H1 (cell line): ENCODE results near the gene PCBD1. TPM values are rescaled to one million over a fixed set of nuclear protein-coding genes. Genes with fewer than 3 reads are reported as not detected.

Experiments
- CTCF ChIA-PET: fragments of 300-600 bp; sonication (Branson Sonifier 250); formaldehyde crosslinking; loops from one replicate; lab custom pipeline; 2021; ENCODE audit not compliant: partially characterized antibody; lab: Charles Lee
- POLR2A ChIA-PET: fragments of 300-600 bp; sonication (Branson Sonifier 250); formaldehyde crosslinking; loops from one replicate; lab custom pipeline; 2021; ENCODE audit warnings: inconsistent platforms; ENCODE audit not compliant: partially characterized antibody; lab: Charles Lee
- DNase-seq, 2 experiments: peaks; one replicate each; pipeline versions ENCODE4 v3.0.0 to v3.0.0-alpha.2; 2010 to 2022; ENCODE audit warnings: low spot score in 2 of 2, low read depth in 1 of 2, mixed read lengths in 1 of 2
- FAIRE-seq: peaks from 2 replicates; lab custom pipeline; 2011; peaks lifted over from hg19 to GRCh38; lab: Jason Lieb, UNC
- H2AFZ ChIP-seq: 2 replicates; pipeline ENCODE4 v1.8.1; 2012; ENCODE audit warnings: low read length, inconsistent platforms
- H2AK5ac ChIP-seq: 2 replicates; pipeline ENCODE4 v1.6.1; 2013; ENCODE audit warnings: low read depth, low read length
- H2BK120ac ChIP-seq: replicated peaks from 2 replicates; pipeline ENCODE3; 2013; ENCODE audit warnings: low read depth, low read length, inconsistent platforms
- H2BK12ac ChIP-seq: 2 replicates; pipeline ENCODE4 v1.6.1; 2013; ENCODE audit warnings: low read depth, low read length
- H2BK15ac ChIP-seq: 2 replicates; pipeline ENCODE4 v1.6.1; 2013; ENCODE audit warnings: low read length
- H2BK20ac ChIP-seq: 2 replicates; pipeline ENCODE4 v1.6.1; 2013; ENCODE audit warnings: low read length
- H2BK5ac ChIP-seq: 2 replicates; pipeline ENCODE4 v1.6.1; 2013; ENCODE audit warnings: low read depth, low read length
- H3K14ac ChIP-seq: 2 replicates; pipeline ENCODE4 v1.6.1; 2013; ENCODE audit warnings: inconsistent platforms; ENCODE audit not compliant: insufficient read length
- H3K18ac ChIP-seq: 2 replicates; pipeline ENCODE4 v1.6.1; 2013; ENCODE audit warnings: low read length; ENCODE audit errors: extremely low read depth
- H3K23ac ChIP-seq: 2 replicates; pipeline ENCODE4 v1.6.1; 2013; ENCODE audit warnings: inconsistent platforms; ENCODE audit not compliant: insufficient read length
- H3K23me2 ChIP-seq: 2 replicates; pipeline ENCODE4 v1.6.1; 2013; ENCODE audit warnings: low read depth, low read length
- H3K27ac ChIP-seq: 2 replicates; pipeline ENCODE4 v1.6.1; 2011; ENCODE audit warnings: low read depth, low read length, inconsistent platforms
- H3K27me3 ChIP-seq, 4 experiments: replicated peaks in 1 of 4; 1 replicate in 1 of 4; 2 replicates in 3 of 4; pipeline versions ENCODE4 v1.6.1 to v1.8.1; 2011 to 2013; ENCODE audit warnings: low read length in 3 of 4, mild to moderate bottlenecking in 3 of 4, inconsistent platforms in 2 of 4, mixed read lengths in 2 of 4, moderate library complexity in 1 of 4; ENCODE audit not compliant: control insufficient read depth in 3 of 4, insufficient read depth in 3 of 4; ENCODE audit errors: extremely low read depth in 1 of 4
- H3K36me3 ChIP-seq, 4 experiments: 2 replicates each; pipeline versions ENCODE4 v1.6.1 to v1.8.1; 2011 to 2013; ENCODE audit warnings: mild to moderate bottlenecking in 4 of 4, low read length in 3 of 4, moderate library complexity in 2 of 4, control low read depth in 1 of 4, inconsistent platforms in 1 of 4; ENCODE audit not compliant: insufficient read depth in 4 of 4, control insufficient read depth in 2 of 4
- H3K4ac ChIP-seq: replicated peaks from 2 replicates; pipeline ENCODE3; 2013; ENCODE audit warnings: low read length, low read depth, mixed read lengths, inconsistent platforms; ENCODE audit not compliant: insufficient read length
- H3K4me1 ChIP-seq, 4 experiments: replicated peaks in 1 of 4; 1 replicate in 1 of 4; 2 replicates in 3 of 4; pipeline versions ENCODE4 v1.6.1 to v1.8.1; 2011 to 2013; ENCODE audit warnings: low read length in 3 of 4, inconsistent platforms in 2 of 4, mixed read lengths in 1 of 4; ENCODE audit not compliant: insufficient read depth in 4 of 4, control insufficient read depth in 3 of 4
- H3K4me2 ChIP-seq, 2 experiments: 2 replicates each; pipeline versions ENCODE4 v1.6.1 to v1.8.1; 2011 to 2013; ENCODE audit warnings: low read depth in 2 of 2, low read length in 2 of 2, control low read depth in 1 of 2, inconsistent platforms in 1 of 2, mild to moderate bottlenecking in 1 of 2; ENCODE audit not compliant: insufficient read depth in 1 of 2
- H3K4me3 ChIP-seq, 4 experiments: fragments of 200-600, 300-600 bp in 1 of 4; sonication (generic), shearing (Covaris generic), sonication (Bioruptor Twin) in 1 of 4; 2 replicates each; pipeline versions ENCODE4 v1.5.1 to v1.8.1; 2011 to 2016; ENCODE audit warnings: low read length in 4 of 4, low read depth in 3 of 4, control low read depth in 2 of 4, inconsistent platforms in 2 of 4, mild to moderate bottlenecking in 2 of 4, mixed read lengths in 1 of 4, moderate library complexity in 1 of 4; ENCODE audit not compliant: insufficient read depth in 2 of 4; ENCODE audit errors: extremely low read depth in 1 of 4
- H3K56ac ChIP-seq: replicated peaks from 2 replicates; pipeline ENCODE3; 2013; ENCODE audit warnings: low read depth, mild to moderate bottlenecking, mixed read lengths, low read length, inconsistent platforms; ENCODE audit not compliant: insufficient read length
- H3K79me1 ChIP-seq: 2 replicates; pipeline ENCODE4 v1.6.1; 2013; ENCODE audit warnings: low read depth, low read length, control low read depth
- H3K79me2 ChIP-seq, 2 experiments: 2 replicates each; pipeline versions ENCODE4 v1.6.1 to v1.8.1; 2012 to 2013; ENCODE audit warnings: low read length in 2 of 2, mild to moderate bottlenecking in 2 of 2, inconsistent platforms in 1 of 2; ENCODE audit not compliant: insufficient read depth in 2 of 2, control insufficient read depth in 1 of 2
- H3K9ac ChIP-seq, 4 experiments: replicated peaks in 1 of 4; 1 replicate in 1 of 4; 2 replicates in 3 of 4; pipeline versions ENCODE4 v1.6.1 to v1.8.1; 2011 to 2013; ENCODE audit warnings: low read depth in 3 of 4, low read length in 3 of 4, control low read depth in 2 of 4, mild to moderate bottlenecking in 2 of 4, moderate library complexity in 2 of 4, inconsistent platforms in 1 of 4; ENCODE audit errors: extremely low read depth in 1 of 4
- H3K9me3 ChIP-seq, 2 experiments: 2 replicates each; pipeline versions ENCODE4 v1.6.1 to v1.8.1; 2012 to 2013; ENCODE audit warnings: mild to moderate bottlenecking in 2 of 2, moderate library complexity in 2 of 2, control low read depth in 1 of 2, inconsistent platforms in 1 of 2, low read depth in 1 of 2, low read length in 1 of 2, mixed read lengths in 1 of 2; ENCODE audit not compliant: insufficient read depth in 2 of 2
- H4K20me1 ChIP-seq, 2 experiments: replicated peaks in 1 of 2; 2 replicates each; pipeline versions ENCODE3 to v1.8.1; 2011 to 2013; ENCODE audit warnings: inconsistent platforms in 2 of 2, low read length in 2 of 2, mild to moderate bottlenecking in 1 of 2; ENCODE audit not compliant: insufficient read depth in 2 of 2, control insufficient read depth in 1 of 2
- H4K5ac ChIP-seq: 2 replicates; pipeline ENCODE4 v1.6.1; 2013; ENCODE audit warnings: low read length, low read depth, mixed read lengths, inconsistent platforms; ENCODE audit not compliant: insufficient read length
- H4K8ac ChIP-seq: 2 replicates; pipeline ENCODE4 v1.8.0; 2013; ENCODE audit warnings: mild to moderate bottlenecking, moderate library complexity, low read length, inconsistent platforms; ENCODE audit not compliant: insufficient read depth; ENCODE audit errors: extremely low read depth
- H4K91ac ChIP-seq: replicated peaks from 2 replicates; pipeline ENCODE3; 2013; ENCODE audit warnings: low read length, mixed read lengths, inconsistent platforms; ENCODE audit not compliant: insufficient read length
- MAFK ChIP-seq: IDR thresholded peaks from 2 replicates; pipeline ENCODE4 v1.6.1; 2012; ENCODE audit warnings: low read depth, mild to moderate bottlenecking, improper control_type of control experiment, low read length
- RAD21 ChIP-seq, 2 experiments: IDR thresholded peaks in 1 of 2; conservative IDR thresholded peaks in 1 of 2; 2 replicates each; pipeline ENCODE4 v1.6.1; 2011; ENCODE audit warnings: low read depth in 2 of 2, low read length in 2 of 2, improper control_type of control experiment in 1 of 2, inconsistent platforms in 1 of 2, mild to moderate bottlenecking in 1 of 2, moderate library complexity in 1 of 2
- TBP ChIP-seq: IDR thresholded peaks from 2 replicates; pipeline ENCODE4 v1.6.1; 2011; ENCODE audit warnings: low read depth, low read length, improper control_type of control experiment
- WGBS, 2 experiments: shearing (Covaris generic) in 1 of 2; methylation state at CpG; one replicate each; pipeline versions ENCODE4 v1.1.6 to v1.1.7; 2013 to 2015; ENCODE audit warnings: low lambda C conversion rate in 2 of 2, mixed read lengths in 2 of 2, inconsistent platforms in 1 of 2, low coverage in 1 of 2, missing lambda C conversion rate in 1 of 2; ENCODE audit not compliant: insufficient replicate concordance in 2 of 2, insufficient coverage in 1 of 2, insufficient read length in 1 of 2; ENCODE audit errors: extremely low coverage in 1 of 2, missing lambda C conversion rate in 1 of 2; 5-methylcytosine and 5-hydroxymethylcytosine counted together
- polyA plus RNA-seq, 7 experiments: library from polyadenylated mRNA; depleted of rRNA in 3 of 7; stranded (reverse) in 5 of 7; unstranded in 2 of 7; fragments of >200 nt in 5 of 7; fragments of 200-250 nt in 2 of 7; gene quantifications; 1 replicate in 5 of 7; 2 replicates in 1 of 7; 4 replicates in 1 of 7; pipeline versions ENCODE4 v1.2.1 to v1.2.3, GENCODE V29; 2011 to 2013; ENCODE audit warnings: missing spikeins in 2 of 7, mixed read lengths in 2 of 7
- total RNA-seq: library from RNA; stranded (reverse); fragmentation: NEBNext Ultra II Directional; extraction: Animal tissue kit (Norgen Biotek cat#: 25700); gene quantifications from 2 replicates; pipeline ENCODE4 v1.2.1, GENCODE V29; 2021

PCBD1 gene
- total and polyA plus RNA-seq, 2 of the 8 experiments (the other 6 are each of a cell fraction or from before 2014, with no cell fraction given) = 46.5 to 55.0 TPM

- no peaks in the 10 kb centered on the region for H3K79me1 ChIP-seq
- no peaks in the 10 kb centered on the region for H3K36me3 ChIP-seq
- 90% methylated on average over 13 of the region's 13 CpGs; no CpG with 5 or more reads in 1 of the 2 experiments for WGBS, 2 experiments
- no peak overlapping the region for H3K4ac ChIP-seq
- no peak overlapping the region for H2AFZ ChIP-seq
- no peak overlapping the region for H2BK20ac ChIP-seq
- no peak overlapping the region for H2BK120ac ChIP-seq
- DNase-seq = no peak
- H3K79me2 ChIP-seq = no peaks in the 10 kb centered on the region
- H4K20me1 ChIP-seq = no peaks in the 10 kb centered on the region
- H3K9me3 ChIP-seq = no peaks in the 10 kb centered on the region
- no peak overlapping the region for H2BK12ac ChIP-seq
- CTCF ChIA-PET = interaction anchor here (0.6 to 13.3 kb wide), 11 partner anchors 8 to 1883 kb away, joined by 3 to 237 read pairs (median 5); no protein-coding TSS in a partner anchor
- H2AK5ac ChIP-seq = no peak overlapping the region
- no peak overlapping the region for H3K27ac ChIP-seq
- H3K4me1 ChIP-seq = no peaks in the 10 kb centered on the region; a peak in 1 of 7 replicates
- no peak overlapping the region for H3K56ac ChIP-seq
- no peak overlapping the region for H4K91ac ChIP-seq
- FAIRE-seq = no peak
- no peak overlapping the region for H3K14ac ChIP-seq
- POLR2A ChIA-PET = no interaction called here
- no peak overlapping the region for H2BK5ac ChIP-seq
- no peak overlapping the region for H3K9ac ChIP-seq
- 0 out of 2 replicates have a peak, but pooled peaks cover 2% of the 10 kb centered on the region for H3K23me2 ChIP-seq
- H4K8ac ChIP-seq = no peak overlapping the region; the same call in none of the 2 replicates
- H3K18ac ChIP-seq = no peak overlapping the region
- H3K23ac ChIP-seq = no peak overlapping the region
- no peak overlapping the region for H3K4me3 ChIP-seq
- H3K4me2 ChIP-seq = no peak overlapping the region
- no peak overlapping the region for H2BK15ac ChIP-seq
- H3K27me3 ChIP-seq = no peaks in the 10 kb centered on the region
- TF ChIP-seq RAD21 (IDR thresholded peaks at IDR 0.05 in 1 of 2, conservative IDR thresholded peaks at IDR 0.05 in 1 of 2; ENCODE audit: low read depth in 2 of 2, low read length in 2 of 2) (no peak), MAFK (no peak), TBP (no peak)
- no peak overlapping the region for H4K5ac ChIP-seq
Measured at GRCh38 chr10:70901276-70901878, 13.0 kb upstream of the PCBD1 start.
